IMR-90 (cell line): ENCODE measurements around the gene BSPRY. TPM values are rescaled to one million over a fixed set of nuclear protein-coding genes. Genes with fewer than 3 reads are reported as not detected.

Experiments
- ATAC-seq: fragments of 200-7000 bp; cut with Tn5 transposase; 2 replicates; pipeline ENCODE4 v1.9.1; 2020; ENCODE audit warnings: low read depth, mild to moderate bottlenecking, moderate library complexity
- BruUV-seq: library from RNA; stranded (reverse); fragments of 400-500 nt; replicated peaks from 2 replicates; lab custom pipeline; 2021; lab: Mats Ljungman, UMichigan
- CTCF ChIA-PET: fragments of 300-600 bp; formaldehyde crosslinking; extraction: SDS; loops from one replicate; lab custom pipeline; 2021; ENCODE audit warnings: antibody characterized with exemption; lab: Yijun Ruan, JAX
- POLR2A ChIA-PET: fragments of 300-600 bp; sonication (Branson Sonifier 250); formaldehyde crosslinking; loops from one replicate; lab custom pipeline; 2022; ENCODE audit warnings: antibody characterized with exemption; ENCODE audit not compliant: unreplicated experiment; lab: Charles Lee
- DNase-seq: peaks from one replicate; pipeline ENCODE4 v3.0.0; 2013
- H2AFZ ChIP-seq: replicated peaks from 2 replicates; pipeline ENCODE3; 2013; ENCODE audit warnings: low read length, mild to moderate bottlenecking; ENCODE audit not compliant: poor library complexity
- H2AK5ac ChIP-seq: 2 replicates; pipeline ENCODE4 v1.6.1; 2013; ENCODE audit warnings: low read depth, low read length, inconsistent platforms
- H2AK9ac ChIP-seq: replicated peaks from 2 replicates; pipeline ENCODE3; 2013; ENCODE audit warnings: mild to moderate bottlenecking, low read depth, low read length, moderate library complexity; ENCODE audit not compliant: poor library complexity
- H2BK120ac ChIP-seq: 2 replicates; pipeline ENCODE4 v1.6.1; 2013; ENCODE audit warnings: low read depth, low read length, inconsistent platforms
- H2BK15ac ChIP-seq: 3 replicates; pipeline ENCODE4 v1.6.1; 2013; ENCODE audit warnings: low read depth, low read length, inconsistent platforms
- H2BK20ac ChIP-seq: 2 replicates; pipeline ENCODE4 v1.6.1; 2013; ENCODE audit warnings: low read depth, mild to moderate bottlenecking, inconsistent platforms, low read length, moderate library complexity
- H2BK5ac ChIP-seq: 2 replicates; pipeline ENCODE4 v1.6.1; 2013; ENCODE audit warnings: mild to moderate bottlenecking, low read depth, low read length, inconsistent platforms; ENCODE audit not compliant: poor library complexity, severe bottlenecking
- H3K14ac ChIP-seq: replicated peaks from 2 replicates; pipeline ENCODE4 v1.6.1; 2013; ENCODE audit warnings: low read depth, low read length, inconsistent platforms
- H3K18ac ChIP-seq: 2 replicates; pipeline ENCODE4 v1.6.1; 2013; ENCODE audit warnings: low read depth, low read length, control low read depth
- H3K23ac ChIP-seq: 2 replicates; pipeline ENCODE4 v1.6.1; 2013; ENCODE audit warnings: low read depth, low read length, inconsistent platforms
- H3K27ac ChIP-seq: 2 replicates; pipeline ENCODE4 v1.5.1; 2013; ENCODE audit warnings: mild to moderate bottlenecking, control low read depth, low read length; ENCODE audit not compliant: insufficient read depth
- H3K27me3 ChIP-seq: 2 replicates; pipeline ENCODE4 v1.6.1; 2013; ENCODE audit warnings: low read length; ENCODE audit not compliant: control insufficient read depth, insufficient read depth
- H3K36me3 ChIP-seq: 2 replicates; pipeline ENCODE4 v1.6.1; 2013; ENCODE audit warnings: low read length, mixed read lengths; ENCODE audit not compliant: control insufficient read depth, insufficient read depth
- H3K4ac ChIP-seq: 2 replicates; pipeline ENCODE4 v1.6.1; 2013; ENCODE audit warnings: low read depth, low read length, inconsistent platforms
- H3K4me1 ChIP-seq: 2 replicates; pipeline ENCODE4 v1.6.1; 2013; ENCODE audit warnings: low read length, mixed read lengths; ENCODE audit not compliant: control insufficient read depth, insufficient read depth
- H3K4me2 ChIP-seq: 2 replicates; pipeline ENCODE4 v1.6.1; 2013; ENCODE audit warnings: low read depth, mild to moderate bottlenecking, control low read depth, low read length, moderate library complexity
- H3K4me3 ChIP-seq: 2 replicates; pipeline ENCODE4 v1.5.1; 2013; ENCODE audit warnings: low read depth, mild to moderate bottlenecking, control low read depth, low read length, moderate library complexity; ENCODE audit not compliant: insufficient read depth
- H3K56ac ChIP-seq: 2 replicates; pipeline ENCODE4 v1.6.1; 2013; ENCODE audit warnings: low read length, inconsistent platforms; ENCODE audit not compliant: insufficient read depth; ENCODE audit errors: extremely low read depth
- H3K79me1 ChIP-seq, 2 experiments: 2 replicates each; pipeline ENCODE4 v1.6.1; 2013; ENCODE audit warnings: low read length in 2 of 2, inconsistent platforms in 1 of 2, low read depth in 1 of 2
- H3K9ac ChIP-seq: 2 replicates; pipeline ENCODE4 v1.6.1; 2013; ENCODE audit warnings: low read depth, low read length, control low read depth
- H3K9me1 ChIP-seq: 2 replicates; pipeline ENCODE4 v1.6.1; 2013; ENCODE audit warnings: low read length, inconsistent platforms; ENCODE audit not compliant: insufficient read depth
- H3K9me3 ChIP-seq: 2 replicates; pipeline ENCODE4 v1.6.1; 2013; ENCODE audit warnings: low read length; ENCODE audit not compliant: control insufficient read depth, insufficient read depth
- H4K20me1 ChIP-seq: 2 replicates; pipeline ENCODE4 v1.6.1; 2013; ENCODE audit warnings: low read length, inconsistent platforms; ENCODE audit not compliant: insufficient read depth
- H4K5ac ChIP-seq: 2 replicates; pipeline ENCODE4 v1.6.1; 2013; ENCODE audit warnings: mild to moderate bottlenecking, low read depth, low read length, control low read depth
- H4K8ac ChIP-seq, 2 experiments: 2 replicates each; pipeline ENCODE4 v1.6.1; 2013; ENCODE audit warnings: low read depth in 2 of 2, low read length in 2 of 2, control low read depth in 1 of 2, inconsistent platforms in 1 of 2
- H4K91ac ChIP-seq: 2 replicates; pipeline ENCODE4 v1.6.1; 2013; ENCODE audit warnings: low read depth, low read length, inconsistent platforms; ENCODE audit not compliant: insufficient read depth
- BHLHE40 ChIP-seq: fragments of 150-350 bp; IDR thresholded peaks from 2 replicates; pipeline ENCODE4 v1.6.1; 2016; ENCODE audit warnings: mild to moderate bottlenecking, low read depth, low read length
- CEBPB ChIP-seq: IDR thresholded peaks from 2 replicates; pipeline ENCODE4 v1.6.1; 2012; ENCODE audit warnings: low read depth, low read length, improper control_type of control experiment
- CHD1 ChIP-seq: IDR thresholded peaks from 2 replicates; pipeline ENCODE4 v1.6.1; 2012; ENCODE audit warnings: low read depth, low read length, improper control_type of control experiment
- FOS ChIP-seq: fragments of 150-350 bp; IDR thresholded peaks from 2 replicates; pipeline ENCODE4 v1.6.1; 2016; ENCODE audit warnings: low read depth, low read length
- MAFK ChIP-seq: IDR thresholded peaks from 2 replicates; pipeline ENCODE4 v1.6.1; 2012; ENCODE audit warnings: low read depth, low read length, improper control_type of control experiment
- NFE2L2 ChIP-seq: fragments of 150-350 bp; IDR thresholded peaks from 2 replicates; pipeline ENCODE4 v1.6.1; 2016; ENCODE audit warnings: low read depth, mild to moderate bottlenecking, low read length
- RCOR1 ChIP-seq: IDR thresholded peaks from 2 replicates; pipeline ENCODE4 v1.6.1; 2012; ENCODE audit warnings: mild to moderate bottlenecking, low read length, improper control_type of control experiment; ENCODE audit not compliant: insufficient replicate concordance
- RFX5 ChIP-seq: IDR thresholded peaks from 2 replicates; pipeline ENCODE4 v1.8.0; 2012; ENCODE audit warnings: low read depth, mild to moderate bottlenecking, low read length, moderate library complexity
- SMC3 ChIP-seq: fragments of 150-350 bp; IDR thresholded peaks from 2 replicates; pipeline ENCODE4 v1.6.1; 2016; ENCODE audit warnings: low read depth, mild to moderate bottlenecking, antibody characterized with exemption, low read length, moderate library complexity
- WGBS, 2 experiments: methylation state at CpG; one replicate each; pipeline versions ENCODE4 v1.1.5 to v1.1.7; 2013; ENCODE audit warnings: missing lambda C conversion rate in 2 of 2; ENCODE audit not compliant: insufficient read length in 1 of 2; ENCODE audit errors: extremely low coverage in 2 of 2; 5-methylcytosine and 5-hydroxymethylcytosine counted together
- dilution Hi-C: fragments of 300-500 bp; cut with HindIII; formaldehyde crosslinking; loops from one replicate; pipeline ENCODE4 v1.14.3; 2018; ENCODE audit warnings: low sequenced_read_pairs; ENCODE audit not compliant: unreplicated experiment
- in situ Hi-C: fragments of 300-500 bp; cut with MboI; formaldehyde crosslinking; loops from 3 replicates; pipeline ENCODE4 v1.14.3; 2019; ENCODE audit warnings: low sequenced_read_pairs, inconsistent platforms, mixed read lengths
- intact Hi-C: fragments of 100-400 bp; cut with micrococcal nuclease; formaldehyde crosslinking; loops from 2 replicates; pipeline ENCODE4 v1.10.0; 2022
- polyA plus RNA-seq, 3 experiments: library from polyadenylated mRNA; depleted of rRNA; stranded (reverse); fragments of >200 nt; gene quantifications; 2 replicates each; pipeline ENCODE4 v1.2.3, GENCODE V29; 2012; ENCODE audit warnings: low replicate concordance in 1 of 3
- total RNA-seq: library from RNA; depleted of rRNA; stranded (reverse); fragments of >200 nt; gene quantifications from 2 replicates; pipeline ENCODE4 v1.2.3, GENCODE V29; 2012
- TF ChIP-seq, protein P1 (sequence below): conservative IDR thresholded peaks from 2 replicates; pipeline ENCODE4 v1.5.1; 2012; ENCODE audit warnings: mild to moderate bottlenecking, low read depth, low read length, improper control_type of control experiment
- TF ChIP-seq, protein P2 (sequence below): fragments of 150-350 bp; IDR thresholded peaks from 2 replicates; pipeline ENCODE4 v1.6.1; 2017; ENCODE audit warnings: mild to moderate bottlenecking, antibody characterized with exemption, low read length, low read depth
- TF ChIP-seq, protein P3 (sequence below): fragments of 150-350 bp; IDR thresholded peaks from 2 replicates; pipeline ENCODE4 v1.6.1; 2016; ENCODE audit warnings: low read depth, mild to moderate bottlenecking, low read length, moderate library complexity, borderline replicate concordance

BSPRY gene
- total and polyA plus RNA-seq, 2 of the 4 experiments (the other 2 are of a cell fraction), result not detected

DNA sequence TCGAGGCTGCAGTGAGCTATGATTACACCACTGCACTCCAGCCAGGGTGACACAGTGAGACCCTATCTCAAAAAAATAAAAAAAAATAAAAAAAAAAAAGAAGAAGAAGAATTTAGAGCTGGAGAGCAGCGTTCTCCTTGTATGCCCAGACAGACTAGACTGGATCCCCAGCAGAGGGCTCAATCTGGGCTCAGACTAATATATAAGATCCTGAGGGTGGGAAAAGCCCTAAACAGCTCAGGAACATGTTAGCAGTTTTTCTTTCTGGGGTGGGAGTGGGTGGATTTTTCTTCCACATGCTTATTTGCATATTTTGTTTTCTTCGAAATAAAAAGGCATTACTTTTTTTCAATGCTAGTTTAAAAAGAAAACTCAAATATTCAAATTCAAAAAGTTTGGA lies 904 bp upstream of the BSPRY start:
- Histone ChIP-seq H3K4me3 (no peak overlapping the region), H2AK9ac (no peak overlapping the region), H2AFZ (no peak overlapping the region), H2BK15ac (no peak overlapping the region), H3K23ac (no peak overlapping the region), H3K4ac (no peak overlapping the region), H2BK20ac (no peak overlapping the region), H2BK120ac (no peak overlapping the region), H3K27ac (no peak overlapping the region), H3K14ac (no peak overlapping the region), H3K56ac (no peak overlapping the region), H3K27me3 (peaks cover 58% of the 10 kb centered on the region), H2AK5ac (no peak overlapping the region), H4K91ac (no peak overlapping the region), H3K36me3 (no peaks in the 10 kb centered on the region), H4K20me1 (no peaks in the 10 kb centered on the region), H4K8ac (no peak overlapping the region), H3K9me3 (no peaks in the 10 kb centered on the region), H3K9me1 (no peaks in the 10 kb centered on the region), H3K4me2 (no peak overlapping the region), H3K4me1 (no peaks in the 10 kb centered on the region), H3K9ac (no peak overlapping the region), H3K18ac (no peak overlapping the region), H4K5ac (no peak overlapping the region), H3K79me1 (no peaks in the 10 kb centered on the region), H2BK5ac (no peak overlapping the region)
- no peak for ATAC-seq
- ChIA-PET POLR2A (no interaction called here), CTCF (no interaction called here)
- DNase-seq, result no peak
- in situ Hi-C loops (no loop called here), intact Hi-C loops (no loop called here), dilution Hi-C loops (no loop called here)
- 33% methylated on average over 1 of the region's 3 CpGs; no CpG with 5 or more reads in 1 of the 2 experiments for WGBS, 2 experiments
- no TSS peak for BruUV-seq
- TF ChIP-seq CHD1, result no peak
- no peak for TF ChIP-seq FOS
- TF ChIP-seq BHLHE40, result no peak
- TF ChIP-seq RFX5, result no peak
- TF ChIP-seq CEBPB, result no peak
- TF ChIP-seq, protein P1, sequence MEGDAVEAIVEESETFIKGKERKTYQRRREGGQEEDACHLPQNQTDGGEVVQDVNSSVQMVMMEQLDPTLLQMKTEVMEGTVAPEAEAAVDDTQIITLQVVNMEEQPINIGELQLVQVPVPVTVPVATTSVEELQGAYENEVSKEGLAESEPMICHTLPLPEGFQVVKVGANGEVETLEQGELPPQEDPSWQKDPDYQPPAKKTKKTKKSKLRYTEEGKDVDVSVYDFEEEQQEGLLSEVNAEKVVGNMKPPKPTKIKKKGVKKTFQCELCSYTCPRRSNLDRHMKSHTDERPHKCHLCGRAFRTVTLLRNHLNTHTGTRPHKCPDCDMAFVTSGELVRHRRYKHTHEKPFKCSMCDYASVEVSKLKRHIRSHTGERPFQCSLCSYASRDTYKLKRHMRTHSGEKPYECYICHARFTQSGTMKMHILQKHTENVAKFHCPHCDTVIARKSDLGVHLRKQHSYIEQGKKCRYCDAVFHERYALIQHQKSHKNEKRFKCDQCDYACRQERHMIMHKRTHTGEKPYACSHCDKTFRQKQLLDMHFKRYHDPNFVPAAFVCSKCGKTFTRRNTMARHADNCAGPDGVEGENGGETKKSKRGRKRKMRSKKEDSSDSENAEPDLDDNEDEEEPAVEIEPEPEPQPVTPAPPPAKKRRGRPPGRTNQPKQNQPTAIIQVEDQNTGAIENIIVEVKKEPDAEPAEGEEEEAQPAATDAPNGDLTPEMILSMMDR, result no peak
- no peak for TF ChIP-seq MAFK
- TF ChIP-seq, protein P2, sequence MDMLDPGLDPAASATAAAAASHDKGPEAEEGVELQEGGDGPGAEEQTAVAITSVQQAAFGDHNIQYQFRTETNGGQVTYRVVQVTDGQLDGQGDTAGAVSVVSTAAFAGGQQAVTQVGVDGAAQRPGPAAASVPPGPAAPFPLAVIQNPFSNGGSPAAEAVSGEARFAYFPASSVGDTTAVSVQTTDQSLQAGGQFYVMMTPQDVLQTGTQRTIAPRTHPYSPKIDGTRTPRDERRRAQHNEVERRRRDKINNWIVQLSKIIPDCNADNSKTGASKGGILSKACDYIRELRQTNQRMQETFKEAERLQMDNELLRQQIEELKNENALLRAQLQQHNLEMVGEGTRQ, result no peak
- TF ChIP-seq, protein P3, sequence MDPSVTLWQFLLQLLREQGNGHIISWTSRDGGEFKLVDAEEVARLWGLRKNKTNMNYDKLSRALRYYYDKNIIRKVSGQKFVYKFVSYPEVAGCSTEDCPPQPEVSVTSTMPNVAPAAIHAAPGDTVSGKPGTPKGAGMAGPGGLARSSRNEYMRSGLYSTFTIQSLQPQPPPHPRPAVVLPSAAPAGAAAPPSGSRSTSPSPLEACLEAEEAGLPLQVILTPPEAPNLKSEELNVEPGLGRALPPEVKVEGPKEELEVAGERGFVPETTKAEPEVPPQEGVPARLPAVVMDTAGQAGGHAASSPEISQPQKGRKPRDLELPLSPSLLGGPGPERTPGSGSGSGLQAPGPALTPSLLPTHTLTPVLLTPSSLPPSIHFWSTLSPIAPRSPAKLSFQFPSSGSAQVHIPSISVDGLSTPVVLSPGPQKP, result no peak
- TF ChIP-seq NFE2L2, result no peak
- no peak for TF ChIP-seq RCOR1
- TF ChIP-seq SMC3, result no peak
